Vagina (tissue), 2 donors: ENCODE data around the gene ZNF695. TPM values are rescaled to one million over a fixed set of nuclear protein-coding genes. Genes with fewer than 3 reads are reported as not detected.

Source experiments
- DNase-seq, 2 donors: peaks; one replicate each; pipeline ENCODE4 v3.0.0-alpha.2; 2017; ENCODE audit errors: extremely low spot score in 2 of 2
- H3K27ac ChIP-seq: fragments of 200-600 bp; sonication (generic); one replicate; pipeline ENCODE4 v1.5.1; 2019
- H3K27me3 ChIP-seq: fragments of 200-600 bp; sonication (generic); one replicate; pipeline ENCODE4 v1.5.1; 2019
- H3K36me3 ChIP-seq, 2 donors: fragments of 200-600 bp; sonication (generic); one replicate each; pipeline ENCODE4 v1.5.1; 2017 to 2019
- H3K4me1 ChIP-seq: fragments of 200-600 bp; sonication (generic); one replicate; pipeline ENCODE4 v1.5.1; 2019
- H3K4me3 ChIP-seq, 2 donors: fragments of 200-600 bp; sonication (generic); 1 replicate in 1 of 2; 2 replicates in 1 of 2; pipeline ENCODE4 v1.5.1; 2016 to 2019
- H3K9me3 ChIP-seq: fragments of 200-600 bp; sonication (generic); one replicate; pipeline ENCODE4 v1.5.1; 2019
- CTCF ChIP-seq, 3 experiments: fragments of 450-650 bp in 2 of 3; fragments of 200-600 bp in 1 of 3; sonication (generic) in 1 of 3; IDR thresholded peaks; one replicate each; pipeline ENCODE4 v1.5.1; 2017 to 2019; ENCODE audit warnings: antibody characterized with exemption in 3 of 3, mild to moderate bottlenecking in 2 of 3, moderate library complexity in 2 of 3
- POLR2A ChIP-seq, 2 donors: fragments of 450-650 bp; IDR thresholded peaks; one replicate each; pipeline ENCODE4 v1.6.1; 2017; ENCODE audit warnings: antibody characterized with exemption in 2 of 2, mild to moderate bottlenecking in 2 of 2, moderate library complexity in 2 of 2
- POLR2AphosphoS5 ChIP-seq, 2 donors: sonication (generic); formaldehyde crosslinking; IDR thresholded peaks; one replicate each; pipeline ENCODE4 v1.9.0; 2017; ENCODE audit warnings: antibody characterized with exemption in 2 of 2, mild to moderate bottlenecking in 2 of 2, low read depth in 1 of 2; ENCODE audit not compliant: insufficient read depth in 1 of 2
- intact Hi-C: fragments of 100-400 bp; cut with DNase I; formaldehyde crosslinking; loops from one replicate; pipeline ENCODE4 v1.15.1; 2023
- total RNA-seq: library from RNA; depleted of rRNA; stranded (reverse); fragments of >200 nt; gene quantifications from one replicate; pipeline ENCODE4 v1.2.3, GENCODE V29; 2016

Gene ZNF695
- total RNA-seq, 1 donor from 2014 or later = 0.49 TPM

- DNase-seq = peak in 1 of 2 donors; percentile 93
- intact Hi-C loops = no loop called here
Observed at GRCh38 chr1:246947255-246947654, 60.6 kb downstream of the ZNF695 start.

GRCh38 chr1:246946366-246946765 lies 61.5 kb downstream of the ZNF695 start:
- Histone ChIP-seq H3K27ac (peak overlapping the region; percentile 60), H3K9me3 (no peaks in the 10 kb centered on the region), H3K27me3 (no peaks in the 10 kb centered on the region), H3K36me3 (no peaks in the 10 kb centered on the region), H3K4me1 (no peaks in the 10 kb centered on the region), H3K4me3 (no peak overlapping the region)
- DNase-seq = no peak
- intact Hi-C loops = no loop called here
- no peak for TF ChIP-seq POLR2A (IDR thresholded peaks at IDR 0.05)

More at GRCh38 chr1:246947255-246947654, 60.6 kb downstream of the ZNF695 start:
- H3K4me3 ChIP-seq = no peak overlapping the region
- H3K27ac ChIP-seq = peak overlapping the region; percentile 60
- no peaks in the 10 kb centered on the region for H3K9me3 ChIP-seq
- no peaks in the 10 kb centered on the region for H3K36me3 ChIP-seq
- H3K4me1 ChIP-seq = no peaks in the 10 kb centered on the region
- no peaks in the 10 kb centered on the region for H3K27me3 ChIP-seq
- TF ChIP-seq CTCF (IDR thresholded peaks at IDR 0.05) (no peak), POLR2AphosphoS5 (IDR thresholded peaks at IDR 0.05; ENCODE audit: insufficient read depth in 1 of 2, low read depth in 1 of 2) (peak in 1 of 2 donors; percentile 73)

Other genes starting within 250 kb of the ZNF695 start
- gene AHCTF1, start 76.1 kb downstream of the ZNF695 start, total RNA-seq = 41.0 TPM
- gene ZNF670, start 70.8 kb upstream of the ZNF695 start, total RNA-seq = 2.7 TPM
- 5.4 TPM for gene ZNF669, start 96.3 kb upstream of the ZNF695 start, total RNA-seq
- 39.3 TPM for gene ZNF124, start 164.0 kb upstream of the ZNF695 start, total RNA-seq
- not detected for gene VN1R5, start 248.0 kb upstream of the ZNF695 start, total RNA-seq